OCI-LY1 (cell line): ENCODE data around the gene KRTAP3-2.

Experiments used
- EZH2 ChIP-seq: fragments of 200-600 bp; sonication (generic), shearing (Covaris generic); IDR thresholded peaks from 2 replicates; pipeline ENCODE4 v1.8.0; 2017; ENCODE audit warnings: borderline replicate concordance, mixed run types, mild to moderate bottlenecking, antibody characterized with exemption, low read length, moderate library complexity, mixed read lengths
- TF ChIP-seq, protein P1 (sequence below): fragments of 200-600 bp; sonication (generic), shearing (Covaris generic); IDR thresholded peaks from 2 replicates; pipeline ENCODE4 v1.5.1; 2017; ENCODE audit warnings: mild to moderate bottlenecking, antibody characterized with exemption, low read length, moderate library complexity, mixed read lengths

DNA sequence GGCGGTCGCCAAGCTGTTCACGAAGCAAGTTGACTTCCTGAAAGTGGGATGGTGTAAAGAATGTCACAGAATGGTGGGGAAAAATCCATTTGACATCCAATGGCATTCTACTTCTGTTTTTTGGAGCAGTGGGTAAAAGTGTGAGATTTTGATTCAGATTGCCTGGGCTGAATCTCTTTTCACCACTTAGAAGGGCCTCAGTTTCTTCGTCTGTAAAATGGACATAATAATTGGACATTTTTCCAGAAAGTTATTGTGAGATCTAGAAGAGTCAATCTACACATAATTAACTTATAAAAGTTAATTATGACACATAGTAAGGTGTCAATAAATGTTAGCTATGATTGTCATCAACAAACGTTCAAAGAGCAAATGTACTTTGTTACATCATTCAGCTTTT is 18.6 kb downstream of the KRTAP3-2 start:
- TF ChIP-seq, protein P1, sequence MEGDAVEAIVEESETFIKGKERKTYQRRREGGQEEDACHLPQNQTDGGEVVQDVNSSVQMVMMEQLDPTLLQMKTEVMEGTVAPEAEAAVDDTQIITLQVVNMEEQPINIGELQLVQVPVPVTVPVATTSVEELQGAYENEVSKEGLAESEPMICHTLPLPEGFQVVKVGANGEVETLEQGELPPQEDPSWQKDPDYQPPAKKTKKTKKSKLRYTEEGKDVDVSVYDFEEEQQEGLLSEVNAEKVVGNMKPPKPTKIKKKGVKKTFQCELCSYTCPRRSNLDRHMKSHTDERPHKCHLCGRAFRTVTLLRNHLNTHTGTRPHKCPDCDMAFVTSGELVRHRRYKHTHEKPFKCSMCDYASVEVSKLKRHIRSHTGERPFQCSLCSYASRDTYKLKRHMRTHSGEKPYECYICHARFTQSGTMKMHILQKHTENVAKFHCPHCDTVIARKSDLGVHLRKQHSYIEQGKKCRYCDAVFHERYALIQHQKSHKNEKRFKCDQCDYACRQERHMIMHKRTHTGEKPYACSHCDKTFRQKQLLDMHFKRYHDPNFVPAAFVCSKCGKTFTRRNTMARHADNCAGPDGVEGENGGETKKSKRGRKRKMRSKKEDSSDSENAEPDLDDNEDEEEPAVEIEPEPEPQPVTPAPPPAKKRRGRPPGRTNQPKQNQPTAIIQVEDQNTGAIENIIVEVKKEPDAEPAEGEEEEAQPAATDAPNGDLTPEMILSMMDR = no peak
- TF ChIP-seq EZH2 = no peak
